Activated naive CD4-positive, alpha-beta T cell treated with anti-CD3 and anti-CD28 coated beads for 36 hours (primary cell): ENCODE data around the gene KRT75. TPM values are rescaled to one million over a fixed set of nuclear protein-coding genes. Genes with fewer than 3 reads are reported as not detected.

ENCODE experiments used
- CTCF ChIA-PET: fragments of 350-600 bp; sonication (Branson Sonifier 250); formaldehyde crosslinking; loops from one replicate; lab custom pipeline; 2021; ENCODE audit warnings: antibody characterized with exemption; lab: Charles Lee
- DNase-seq: peaks from one replicate; pipeline ENCODE4 v3.0.0-alpha.2; 2020
- H3K27ac Mint-ChIP-seq: one replicate; pipeline ENCODE4 v1.8.0; 2021; ENCODE audit warnings: mild to moderate bottlenecking, mixed read lengths
- H3K27me3 Mint-ChIP-seq: one replicate; pipeline ENCODE4 v1.8.0; 2021; ENCODE audit warnings: low read depth, mixed read lengths
- H3K36me3 Mint-ChIP-seq: one replicate; pipeline ENCODE4 v1.8.0; 2021; ENCODE audit warnings: low read depth, mixed read lengths
- H3K4me1 Mint-ChIP-seq: one replicate; pipeline ENCODE4 v1.8.0; 2021; ENCODE audit warnings: low read depth, mixed read lengths
- H3K4me3 Mint-ChIP-seq: one replicate; pipeline ENCODE4 v1.8.0; 2021; ENCODE audit warnings: mild to moderate bottlenecking, moderate library complexity, mixed read lengths
- H3K9me3 Mint-ChIP-seq: one replicate; pipeline ENCODE4 v1.8.0; 2021; ENCODE audit warnings: mixed read lengths
- intact Hi-C: fragments of 100-400 bp; cut with micrococcal nuclease; formaldehyde crosslinking; loops from one replicate; pipeline ENCODE4 v1.15.1; 2023
- total RNA-seq, 2 experiments: library from RNA; stranded (reverse); gene quantifications; one replicate each; pipeline ENCODE4 v1.2.3, GENCODE V29; 2021

The KRT75 gene
- total RNA-seq, 2 experiments from 2014 or later: not detected

DNA sequence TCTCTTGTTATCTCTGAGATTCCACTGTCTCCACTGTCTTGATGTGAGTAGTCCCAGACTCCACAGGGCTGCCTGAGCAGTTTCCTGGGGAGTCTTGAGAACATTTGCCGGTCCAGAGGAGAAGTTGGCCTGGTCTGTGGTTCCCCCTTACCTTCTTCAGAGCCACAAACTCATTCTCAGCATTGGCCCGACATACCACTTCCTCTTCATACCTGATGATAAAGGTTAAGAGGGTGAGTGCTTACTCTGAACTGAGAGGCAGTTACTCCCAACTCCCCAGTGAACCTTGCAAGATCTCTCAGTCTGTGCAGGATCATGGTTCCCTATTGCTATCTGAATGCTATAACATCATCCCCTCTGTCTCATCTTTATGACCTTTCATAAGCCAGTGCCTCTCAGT is 51.3 kb downstream of the KRT75 start:
- intact Hi-C loops: no loop called here
- Mint-ChIP-seq H3K9me3 (no peaks in the 10 kb centered on the region), H3K36me3 (no peaks in the 10 kb centered on the region), H3K4me3 (no peak overlapping the region), H3K27ac (no peak overlapping the region), H3K4me1 (peaks cover 6% of the 10 kb centered on the region), H3K27me3 (no peaks in the 10 kb centered on the region)
- CTCF ChIA-PET: interaction anchor here (1.1 to 1.6 kb wide), 4 partner anchors 9 to 501 kb away, joined by 3 to 5 read pairs (median 4); no protein-coding TSS in a partner anchor
- peak; percentile 19 for DNase-seq

DNA sequence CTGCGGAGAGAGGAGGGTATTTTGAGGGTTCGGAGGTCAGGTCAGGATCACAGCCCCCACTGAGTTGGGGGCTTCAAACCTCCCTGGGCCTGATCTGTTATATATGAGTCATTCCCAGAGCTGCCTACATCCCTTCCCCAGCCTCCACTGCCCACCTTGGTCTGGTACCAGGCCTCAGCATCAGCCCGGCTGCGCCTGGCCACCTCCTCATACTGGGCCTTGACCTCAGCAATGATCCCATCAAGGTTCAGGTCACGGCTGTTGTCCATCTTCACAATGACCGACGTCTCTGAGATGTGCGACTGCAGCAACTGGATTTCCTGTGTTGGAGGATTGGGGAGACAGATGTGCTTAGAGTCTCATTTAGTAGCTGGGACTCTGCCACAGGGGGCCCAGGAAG is 53.0 kb downstream of the KRT75 start:
- intact Hi-C loops: no loop called here
- no peak overlapping the region for H3K27ac Mint-ChIP-seq
- DNase-seq: no peak
- no peak overlapping the region for H3K4me3 Mint-ChIP-seq
- no peaks in the 10 kb centered on the region for H3K27me3 Mint-ChIP-seq
- no peaks in the 10 kb centered on the region for H3K36me3 Mint-ChIP-seq
- H3K4me1 Mint-ChIP-seq: peaks cover 6% of the 10 kb centered on the region
- CTCF ChIA-PET: interaction anchor here (1.2 to 1.8 kb wide), 3 partner anchors 11 to 497 kb away, joined by 3 to 6 read pairs (median 4); no protein-coding TSS in a partner anchor
- no peaks in the 10 kb centered on the region for H3K9me3 Mint-ChIP-seq

DNA sequence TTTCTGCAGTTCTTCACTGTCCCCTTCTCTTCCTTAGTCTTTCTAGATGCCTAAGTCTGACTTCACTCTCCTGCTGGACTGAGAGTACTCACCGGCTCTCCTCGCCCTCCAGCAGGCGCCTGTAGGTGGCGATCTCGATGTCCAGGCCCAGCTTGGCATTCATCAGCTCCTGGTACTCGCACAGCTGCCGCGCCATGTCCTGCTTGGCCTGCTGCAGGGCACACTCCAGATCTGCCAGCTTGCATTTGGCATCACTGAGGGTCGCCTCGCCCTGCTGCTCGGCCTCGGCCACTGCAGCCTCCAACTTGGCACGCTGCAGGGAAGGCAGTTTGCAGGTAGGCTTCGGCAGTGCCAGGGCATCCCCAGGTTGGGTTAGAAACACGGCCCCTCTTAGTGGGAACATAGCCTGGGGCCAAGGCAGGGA is 53.9 kb downstream of the KRT75 start:
- no peaks in the 10 kb centered on the region for H3K36me3 Mint-ChIP-seq
- H3K9me3 Mint-ChIP-seq: no peaks in the 10 kb centered on the region
- no peak overlapping the region for H3K27ac Mint-ChIP-seq
- peaks cover 6% of the 10 kb centered on the region for H3K4me1 Mint-ChIP-seq
- peak; percentile 41 for DNase-seq
- CTCF ChIA-PET: interaction anchor here (0.8 to 1.8 kb wide), 3 partner anchors 53 to 499 kb away, joined by 3 to 6 read pairs (median 4); no protein-coding TSS in a partner anchor
- intact Hi-C loops: no loop called here
- H3K4me3 Mint-ChIP-seq: no peak overlapping the region
- no peaks in the 10 kb centered on the region for H3K27me3 Mint-ChIP-seq

DNA sequence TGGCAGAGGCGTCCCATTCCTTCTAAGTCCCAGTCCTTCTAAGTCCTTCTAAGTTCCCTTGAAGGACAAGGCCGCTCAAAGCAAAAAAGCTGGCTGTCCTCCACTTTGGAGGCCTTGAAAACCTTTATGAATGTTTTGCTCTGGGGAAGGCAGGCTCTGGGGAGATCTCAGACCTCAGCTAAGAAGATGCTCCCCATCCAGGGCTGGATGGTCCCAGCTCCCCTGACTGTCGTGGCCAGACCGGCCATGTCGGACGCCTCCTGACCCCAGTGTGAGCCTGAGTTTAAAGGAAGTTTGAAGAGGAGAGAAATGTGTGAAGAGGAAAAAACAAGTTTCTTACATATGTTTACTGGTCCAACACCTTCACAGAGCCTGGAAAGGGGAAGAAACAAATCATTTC is 54.6 kb downstream of the KRT75 start:
- DNase-seq: no peak
- H3K27ac Mint-ChIP-seq: no peak overlapping the region

GRCh38 chr12:52378091-52378490 is 56.1 kb downstream of the KRT75 start:
- intact Hi-C loops: loop anchor here (10.0 kb wide), 3 partner anchors 127 to 597 kb away; no protein-coding TSS in a partner anchor
- CTCF ChIA-PET: no interaction called here
- Mint-ChIP-seq H3K27ac (no peak overlapping the region), H3K9me3 (no peaks in the 10 kb centered on the region), H3K36me3 (no peaks in the 10 kb centered on the region), H3K27me3 (no peaks in the 10 kb centered on the region), H3K4me3 (no peak overlapping the region), H3K4me1 (peaks cover 5% of the 10 kb centered on the region)
- no peak for DNase-seq

More for the DNA sequence above, 54.6 kb downstream of the KRT75 start:
- CTCF ChIA-PET: interaction anchor here (0.8 to 1.8 kb wide), 3 partner anchors 52 to 500 kb away, joined by 3 to 6 read pairs (median 4); no protein-coding TSS in a partner anchor
- intact Hi-C loops: loop anchor here (10.0 kb wide), 3 partner anchors 125 to 595 kb away; no protein-coding TSS in a partner anchor
- Mint-ChIP-seq H3K9me3 (no peaks in the 10 kb centered on the region), H3K4me1 (peaks cover 6% of the 10 kb centered on the region), H3K27me3 (no peaks in the 10 kb centered on the region), H3K4me3 (no peak overlapping the region), H3K36me3 (no peaks in the 10 kb centered on the region)

DNA sequence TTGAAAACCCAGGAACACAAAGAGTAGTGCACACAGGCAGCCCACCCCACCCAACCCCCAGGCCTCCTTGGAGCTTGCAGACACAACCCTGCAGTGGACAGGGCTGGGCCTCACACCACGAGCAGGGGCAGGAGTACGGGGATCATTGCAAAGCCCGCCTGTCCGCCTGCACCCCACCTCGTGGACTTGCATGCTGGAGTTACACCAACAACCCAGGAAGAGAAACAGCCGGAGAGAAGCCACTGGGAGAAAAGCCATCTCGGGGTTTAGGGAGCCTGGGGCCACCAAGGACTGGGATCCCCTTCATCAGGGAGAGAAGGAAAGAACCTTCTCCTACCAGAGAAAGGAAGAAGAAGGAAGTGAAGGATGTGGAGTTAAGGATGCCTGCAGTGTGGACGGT is 56.9 kb downstream of the KRT75 start:
- no peak for DNase-seq
- H3K4me3 Mint-ChIP-seq: no peak overlapping the region
- CTCF ChIA-PET: no interaction called here
- H3K27ac Mint-ChIP-seq: no peak overlapping the region
- intact Hi-C loops: loop anchor here (10.0 kb wide), 3 partner anchors 128 to 598 kb away; no protein-coding TSS in a partner anchor
- no peaks in the 10 kb centered on the region for H3K4me1 Mint-ChIP-seq
- H3K9me3 Mint-ChIP-seq: no peaks in the 10 kb centered on the region
- no peaks in the 10 kb centered on the region for H3K36me3 Mint-ChIP-seq
- no peaks in the 10 kb centered on the region for H3K27me3 Mint-ChIP-seq

Other genes starting within 250 kb of the KRT75 start
- not detected for gene KRT80, start 242.4 kb downstream of the KRT75 start, total RNA-seq
- 1 to 10 TPM; 1.9 to 3.4 TPM for gene KRT7, start 201.1 kb downstream of the KRT75 start, total RNA-seq
- gene KRT86, start 159.7 kb downstream of the KRT75 start, total RNA-seq: under 1 TPM in 1 of 2 experiments, not detected in 1; 0.15 TPM
- not detected for gene KRT81, start 142.8 kb downstream of the KRT75 start, total RNA-seq
- gene KRT83, start 113.0 kb downstream of the KRT75 start, total RNA-seq: not detected
- gene KRT85, start 66.9 kb downstream of the KRT75 start, total RNA-seq: not detected
- gene KRT84, start 48.7 kb downstream of the KRT75 start, total RNA-seq: not detected
- gene KRT82, start 28.0 kb downstream of the KRT75 start, total RNA-seq: not detected
- not detected for gene KRT6B, start 17.8 kb upstream of the KRT75 start, total RNA-seq
- gene KRT6C, start 39.4 kb upstream of the KRT75 start, total RNA-seq: not detected
- gene KRT6A, start 58.9 kb upstream of the KRT75 start, total RNA-seq: not detected
- gene KRT5, start 86.0 kb upstream of the KRT75 start, total RNA-seq: not detected
- not detected for gene KRT71, start 118.8 kb upstream of the KRT75 start, total RNA-seq
- gene KRT74, start 139.5 kb upstream of the KRT75 start, total RNA-seq: not detected
- 1 to 10 TPM; 2.3 TPM for gene KRT72, start 167.1 kb upstream of the KRT75 start, total RNA-seq
- 1 to 10 TPM; 1.4 to 2.1 TPM for gene KRT73, start 184.2 kb upstream of the KRT75 start, total RNA-seq
- gene KRT2, start 217.8 kb upstream of the KRT75 start, total RNA-seq: not detected
- not detected for gene KRT1, start 246.0 kb upstream of the KRT75 start, total RNA-seq